GM18951 (cell line): ENCODE measurements around the gene SBF1.

Source experiments
- POLR2A ChIP-seq: IDR thresholded peaks from 4 replicates; pipeline ENCODE4 v1.6.1; 2011; ENCODE audit warnings: mild to moderate bottlenecking; ENCODE audit not compliant: insufficient read length, insufficient read depth; ENCODE audit errors: extremely low read depth
- in situ Hi-C: fragments of 300-500 bp; cut with MboI; formaldehyde crosslinking; loops from one replicate; pipeline ENCODE4 v1.12.0; 2022; ENCODE audit warnings: low sequenced_read_pairs, mixed read lengths, inconsistent platforms; ENCODE audit not compliant: unreplicated experiment

The SBF1 gene

DNA sequence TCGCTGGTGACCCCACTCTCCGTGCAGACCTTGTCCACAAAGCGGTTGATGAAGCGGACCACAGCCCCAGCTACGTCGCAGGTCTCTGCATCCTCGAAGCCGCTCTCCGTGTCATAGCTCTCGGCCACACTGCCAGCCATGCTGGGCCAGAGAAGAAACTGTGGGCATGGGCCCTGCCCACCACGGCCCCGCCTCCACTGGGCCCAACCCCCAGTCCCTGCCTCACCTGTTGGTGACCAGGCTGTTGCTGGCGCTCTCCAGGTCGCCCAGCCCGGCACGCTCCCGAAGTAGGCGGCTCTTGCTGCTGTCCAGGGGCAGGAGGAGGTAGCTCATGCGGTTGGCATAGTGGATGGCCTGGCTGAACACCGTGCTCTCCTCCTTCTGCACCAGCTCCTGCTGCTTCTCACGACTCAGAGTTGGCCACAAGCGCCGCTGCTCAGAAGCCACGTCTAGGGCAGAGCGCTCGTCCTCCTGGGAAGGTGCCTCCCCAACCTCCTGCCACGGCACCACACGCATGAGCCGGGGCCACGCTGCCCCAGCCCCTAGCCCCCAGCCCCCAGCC is 12.8 kb downstream of the SBF1 start:
- TF ChIP-seq POLR2A: no peak
- in situ Hi-C loops: no loop called here

- TF ChIP-seq POLR2A: no peak
Measured at GRCh38 chr22:50461536-50461935, 13.3 kb downstream of the SBF1 start.

GRCh38 chr22:50460938-50461337 is 13.9 kb downstream of the SBF1 start:
- in situ Hi-C loops: no loop called here
- TF ChIP-seq POLR2A: no peak

More at GRCh38 chr22:50461536-50461935, 13.3 kb downstream of the SBF1 start:
- in situ Hi-C loops: no loop called here

DNA sequence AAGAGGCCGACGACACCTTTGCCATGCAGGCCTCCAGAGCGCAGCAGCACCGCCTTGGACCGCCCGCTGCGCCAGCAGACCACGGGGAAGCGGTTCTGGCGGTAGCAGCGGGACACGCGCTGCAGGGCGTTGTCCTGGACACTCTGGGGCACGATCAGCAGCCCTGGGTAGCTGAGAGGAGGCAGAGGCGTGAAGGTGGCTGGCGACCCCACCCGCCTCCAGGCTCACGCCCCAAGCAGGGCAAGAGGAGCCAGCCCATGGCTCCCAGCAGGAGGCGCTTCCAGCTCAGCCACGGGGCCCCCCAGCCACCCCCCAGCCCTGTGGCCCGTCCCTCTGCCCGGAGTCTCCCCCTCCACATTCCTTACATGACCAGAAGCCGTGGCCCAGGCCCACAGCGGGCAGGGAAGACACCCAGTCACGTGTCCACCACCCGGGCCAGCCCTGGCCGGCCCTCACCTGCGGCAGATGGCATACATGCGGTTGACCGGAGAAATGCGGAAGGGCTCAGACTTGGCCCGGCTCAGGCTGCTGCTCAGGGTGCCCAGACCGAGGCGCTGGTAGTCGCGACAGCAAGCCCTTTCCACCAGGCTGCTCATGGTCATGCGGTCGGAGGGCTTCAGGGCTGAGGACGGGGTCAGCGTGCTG is 15.2 kb downstream of the SBF1 start:
- no peak for TF ChIP-seq POLR2A
- in situ Hi-C loops: no loop called here

DNA sequence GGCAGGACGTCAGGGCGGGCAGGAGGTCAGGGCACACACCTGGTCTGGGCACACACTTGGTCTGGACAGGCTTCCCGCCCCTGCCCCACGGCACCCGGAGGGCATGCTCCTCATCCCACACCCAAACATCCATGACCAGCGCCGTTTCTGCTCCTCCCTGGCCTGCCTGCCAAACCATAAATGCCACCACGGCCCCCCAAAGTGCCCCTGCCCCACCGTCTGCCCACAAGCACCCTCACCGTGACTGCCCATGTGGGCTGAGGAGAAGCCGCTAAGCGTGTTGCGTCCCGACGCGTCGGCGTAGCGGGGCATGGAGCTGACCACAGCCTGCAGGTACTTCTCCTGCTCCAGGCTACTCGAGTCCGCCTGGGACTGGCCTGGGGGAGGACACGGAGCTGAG is 15.8 kb downstream of the SBF1 start:
- in situ Hi-C loops: no loop called here
- TF ChIP-seq POLR2A: no peak

- in situ Hi-C loops: no loop called here
- no peak for TF ChIP-seq POLR2A
Measured at GRCh38 chr22:50456466-50457234, 18.2 kb downstream of the SBF1 start.

DNA sequence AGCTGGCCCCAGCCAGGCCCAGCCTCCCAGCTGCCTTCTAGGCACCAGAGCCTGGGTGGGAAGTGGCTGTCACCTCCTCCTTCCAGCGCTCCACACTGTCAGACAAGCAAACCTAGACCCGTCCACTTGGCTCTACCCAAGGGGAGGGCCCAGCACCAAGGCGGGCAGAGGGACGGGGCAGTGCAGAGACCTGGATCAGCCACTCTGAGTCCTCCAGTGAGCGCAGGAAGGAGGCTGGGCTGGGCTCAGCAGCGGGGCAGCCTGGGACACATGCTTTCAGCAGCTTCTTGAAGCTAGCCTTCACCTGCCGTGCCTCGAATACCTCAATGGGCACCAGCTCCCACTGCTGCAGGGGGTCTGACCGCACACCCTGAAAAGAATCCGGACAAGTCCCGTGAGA is 18.8 kb downstream of the SBF1 start:
- no peak for TF ChIP-seq POLR2A
- in situ Hi-C loops: no loop called here

GRCh38 chr22:50455201-50455600 is 19.6 kb downstream of the SBF1 start:
- no peak for TF ChIP-seq POLR2A
- in situ Hi-C loops: no loop called here

DNA sequence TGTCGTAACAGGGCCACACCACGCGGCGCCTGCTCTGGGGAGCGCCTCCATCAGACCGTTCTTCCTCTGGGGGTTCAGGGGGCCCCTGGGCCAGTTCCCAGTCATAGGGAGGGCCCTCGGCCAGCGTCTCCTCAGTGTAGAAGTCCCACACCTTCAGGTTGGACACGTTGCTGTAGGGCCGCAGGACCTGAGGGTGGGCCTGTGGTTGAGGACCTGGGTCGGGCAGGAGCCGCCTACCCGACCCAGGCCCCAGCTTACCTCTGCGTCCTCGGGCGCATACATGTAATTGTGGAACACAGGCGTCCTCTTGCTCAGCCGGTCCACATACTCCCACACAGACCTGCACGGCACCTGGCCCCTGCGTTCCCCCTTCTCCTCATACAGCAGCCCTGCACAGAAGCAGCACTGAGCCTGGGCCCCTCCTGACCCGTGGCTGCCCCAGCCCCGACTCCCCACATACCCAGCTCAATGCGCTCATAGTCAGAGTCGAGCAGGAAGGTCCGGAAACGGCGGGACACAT is 20.2 kb downstream of the SBF1 start:
- in situ Hi-C loops: no loop called here
- no peak for TF ChIP-seq POLR2A

DNA sequence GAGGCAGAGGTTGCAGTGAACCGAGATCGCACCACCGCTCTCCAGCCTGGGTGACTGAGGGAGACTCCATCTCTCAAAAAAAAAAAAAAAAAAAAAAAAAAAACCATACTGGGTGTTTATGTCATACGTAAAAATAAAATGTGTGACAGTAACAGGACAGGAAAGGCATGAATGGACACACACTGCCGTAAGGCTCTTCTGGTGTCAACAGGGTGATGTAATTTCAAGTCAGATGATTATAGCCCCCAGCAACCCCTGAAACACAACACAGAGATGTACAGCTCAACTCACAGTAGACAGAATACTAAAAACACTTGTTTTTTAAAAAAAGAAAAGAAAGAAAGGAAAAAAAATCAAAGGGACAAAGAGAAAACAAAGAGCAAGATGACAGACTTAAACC is 22.2 kb downstream of the SBF1 start:
- TF ChIP-seq POLR2A: no peak
- in situ Hi-C loops: no loop called here

GRCh38 chr22:50447576-50448551 is 27.0 kb downstream of the SBF1 start:
- no peak for TF ChIP-seq POLR2A
- in situ Hi-C loops: no loop called here

DNA sequence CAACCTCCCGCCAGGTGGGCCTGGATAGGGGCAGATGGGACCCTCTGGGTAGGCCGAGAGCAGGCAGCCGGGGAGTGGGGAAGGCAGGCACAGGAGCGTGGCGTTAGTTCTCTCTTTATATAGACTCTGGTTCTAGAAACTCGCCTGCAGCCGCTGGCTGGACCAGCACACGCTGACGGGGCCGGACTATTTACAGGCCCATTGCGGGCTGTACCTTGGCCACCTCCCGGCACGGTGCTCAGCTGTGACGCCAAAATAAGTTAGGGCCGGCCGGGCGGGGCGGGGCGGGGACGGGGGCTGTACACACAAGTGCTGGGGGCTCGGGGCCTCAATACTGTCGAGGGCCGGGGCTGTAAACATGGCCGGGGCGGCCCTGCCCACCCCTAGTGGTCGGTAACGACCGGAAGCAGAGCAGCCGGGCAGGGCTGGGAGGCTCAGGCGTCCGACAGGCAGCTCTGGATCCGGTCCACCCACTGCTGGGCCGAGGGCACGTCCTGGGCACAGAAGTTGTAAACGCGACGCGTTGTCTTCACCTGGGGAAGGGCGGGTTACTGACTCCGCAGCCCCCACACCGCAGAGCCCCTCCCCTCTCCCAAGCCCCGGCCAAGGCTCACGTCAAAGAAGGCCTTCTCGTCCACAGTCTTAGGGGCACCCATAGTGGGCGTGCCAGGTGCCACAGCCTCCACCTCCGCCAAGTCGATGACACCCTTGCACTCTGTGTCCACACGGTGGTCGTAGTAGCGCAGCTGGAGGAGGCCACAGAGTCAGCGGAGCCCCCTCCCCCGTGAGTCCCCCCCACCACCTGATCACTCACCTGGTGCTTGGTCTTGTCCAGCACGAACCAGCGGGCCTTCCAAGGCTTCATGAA is 27.9 kb downstream of the SBF1 start:
- in situ Hi-C loops: no loop called here
- TF ChIP-seq POLR2A: no peak
